ENCODE measurements around the gene TELO2.

- TF ChIP-seq CTCF (IDR thresholded peaks at IDR 0.05; ENCODE audit: low read length) (no peak), EZH2 (IDR thresholded peaks at IDR 0.05; ENCODE audit: borderline replicate concordance, low read length) (no peak)
These were observed 26.1 kb upstream of the TELO2 start for GRCh38 chr16:1466968-1467521.
